Stomach smooth muscle (tissue), 2 donors: ENCODE data around the gene PPM1A.

Experiments
- H3K27ac ChIP-seq: one replicate; pipeline ENCODE4 v1.7.0; 2013; ENCODE audit warnings: mild to moderate bottlenecking, low read length, inconsistent platforms
- H3K27me3 ChIP-seq, 2 donors: one replicate each; pipeline ENCODE4 v1.7.0; 2013; ENCODE audit warnings: low read length in 2 of 2; ENCODE audit not compliant: insufficient read depth in 2 of 2, control insufficient read depth in 1 of 2
- H3K36me3 ChIP-seq, 2 donors: one replicate each; pipeline ENCODE4 v1.7.0; 2013; ENCODE audit warnings: low read length in 2 of 2; ENCODE audit not compliant: control insufficient read depth in 2 of 2, insufficient read depth in 2 of 2
- H3K4me1 ChIP-seq: one replicate; pipeline ENCODE4 v1.7.0; 2013; ENCODE audit warnings: low read length; ENCODE audit not compliant: control insufficient read depth, insufficient read depth
- H3K4me3 ChIP-seq, 2 donors: one replicate each; pipeline ENCODE4 v1.7.0; 2013; ENCODE audit warnings: low read length in 2 of 2
- H3K9ac ChIP-seq, 2 donors: one replicate each; pipeline ENCODE4 v1.7.0; 2013; ENCODE audit warnings: low read length in 2 of 2, mild to moderate bottlenecking in 1 of 2
- H3K9me3 ChIP-seq, 2 donors: one replicate each; pipeline ENCODE4 v1.7.0; 2013; ENCODE audit warnings: low read length in 2 of 2; ENCODE audit not compliant: control insufficient read depth in 2 of 2
- donor health status: healthy.
- donor health status: Pancreatic carcinoma.

Gene PPM1A

DNA sequence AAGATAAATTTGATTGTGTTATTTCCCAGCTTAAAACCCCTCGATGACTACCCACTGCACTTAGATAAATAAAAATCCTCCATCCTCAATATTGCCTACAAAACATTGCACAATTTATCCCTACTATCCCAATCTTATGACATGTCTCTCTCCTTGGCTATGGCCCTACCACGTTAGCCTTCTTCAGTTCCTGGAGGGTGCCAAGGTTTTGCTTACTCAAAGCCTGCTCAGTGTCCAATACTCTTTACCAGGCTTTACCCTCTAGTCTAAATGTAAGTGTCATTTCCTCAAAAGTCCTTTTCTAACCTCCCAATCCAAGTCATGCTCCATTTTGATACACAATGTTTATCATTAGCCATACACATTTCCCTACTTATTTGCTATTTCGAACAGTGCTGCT lies 35.0 kb upstream of the PPM1A start:
- peaks cover 34% of the 10 kb centered on the region for H3K4me1 ChIP-seq
- H3K9me3 ChIP-seq, result no peaks in the 10 kb centered on the region
- H3K4me3 ChIP-seq, result no peak overlapping the region
- H3K36me3 ChIP-seq, result no peaks in the 10 kb centered on the region
- H3K9ac ChIP-seq, result no peak overlapping the region
- H3K27ac ChIP-seq, result peak overlapping the region; percentile 12
- no peaks in the 10 kb centered on the region for H3K27me3 ChIP-seq

DNA sequence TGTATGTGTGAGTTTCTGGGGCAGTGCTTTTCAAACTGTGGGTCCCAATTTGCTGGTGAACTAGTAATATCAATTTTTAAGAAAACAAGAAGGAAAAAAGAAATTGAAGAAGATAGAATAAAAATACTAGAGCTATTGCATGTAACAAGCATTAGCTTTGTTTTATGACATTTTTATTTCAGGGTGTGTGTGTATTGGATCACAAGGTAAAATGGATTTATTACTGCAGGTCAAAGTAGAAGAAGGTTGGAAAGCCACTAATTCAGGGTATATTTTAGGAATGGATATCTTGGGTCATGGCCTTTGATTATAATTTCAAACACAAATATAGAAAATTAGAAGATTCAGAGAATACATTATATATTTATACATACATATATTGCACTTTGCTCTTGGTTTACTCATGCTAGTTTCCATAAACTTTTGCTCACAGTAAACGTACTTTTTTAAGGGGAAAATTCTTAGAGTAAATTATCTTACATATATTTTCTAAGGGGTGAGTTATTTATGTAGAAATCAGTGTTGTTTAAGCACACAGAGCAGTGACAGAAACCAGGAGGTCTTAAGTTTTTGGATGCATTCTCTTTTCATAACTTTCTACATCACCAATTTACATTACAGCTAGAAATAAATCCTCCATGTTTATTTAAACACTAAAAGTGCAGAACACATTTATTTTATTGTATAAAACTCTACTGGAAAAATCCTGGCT lies 34.5 kb upstream of the PPM1A start:
- H3K9ac ChIP-seq, result no peak overlapping the region
- H3K4me3 ChIP-seq, result no peak overlapping the region
- H3K36me3 ChIP-seq, result no peaks in the 10 kb centered on the region
- no peaks in the 10 kb centered on the region for H3K9me3 ChIP-seq
- no peaks in the 10 kb centered on the region for H3K27me3 ChIP-seq
- H3K27ac ChIP-seq, result peak overlapping the region; percentile 12
- H3K4me1 ChIP-seq, result peaks cover 34% of the 10 kb centered on the region

DNA sequence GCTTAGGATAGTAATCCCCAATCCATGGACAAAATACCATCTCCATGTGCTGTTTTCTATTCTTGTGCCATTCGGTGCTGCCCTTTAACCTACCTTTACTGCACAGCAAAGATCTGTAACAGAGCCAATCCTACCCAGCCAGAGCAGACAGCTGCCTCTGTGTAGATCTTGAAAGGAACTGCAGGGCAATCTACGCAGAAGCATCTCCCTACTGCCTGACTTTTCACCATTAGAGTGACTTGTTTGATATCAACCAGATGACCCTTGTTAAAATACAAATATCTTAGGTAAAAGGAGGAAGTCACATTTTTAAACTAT lies 33.9 kb upstream of the PPM1A start:
- peak overlapping the region in 1 of 2 donors; percentile 2 for H3K9ac ChIP-seq
- H3K9me3 ChIP-seq, result no peaks in the 10 kb centered on the region
- no peaks in the 10 kb centered on the region for H3K27me3 ChIP-seq
- H3K36me3 ChIP-seq, result no peaks in the 10 kb centered on the region
- peak overlapping the region; percentile 62 for H3K27ac ChIP-seq
- H3K4me1 ChIP-seq, result peaks cover 34% of the 10 kb centered on the region
- H3K4me3 ChIP-seq, result no peak overlapping the region

DNA sequence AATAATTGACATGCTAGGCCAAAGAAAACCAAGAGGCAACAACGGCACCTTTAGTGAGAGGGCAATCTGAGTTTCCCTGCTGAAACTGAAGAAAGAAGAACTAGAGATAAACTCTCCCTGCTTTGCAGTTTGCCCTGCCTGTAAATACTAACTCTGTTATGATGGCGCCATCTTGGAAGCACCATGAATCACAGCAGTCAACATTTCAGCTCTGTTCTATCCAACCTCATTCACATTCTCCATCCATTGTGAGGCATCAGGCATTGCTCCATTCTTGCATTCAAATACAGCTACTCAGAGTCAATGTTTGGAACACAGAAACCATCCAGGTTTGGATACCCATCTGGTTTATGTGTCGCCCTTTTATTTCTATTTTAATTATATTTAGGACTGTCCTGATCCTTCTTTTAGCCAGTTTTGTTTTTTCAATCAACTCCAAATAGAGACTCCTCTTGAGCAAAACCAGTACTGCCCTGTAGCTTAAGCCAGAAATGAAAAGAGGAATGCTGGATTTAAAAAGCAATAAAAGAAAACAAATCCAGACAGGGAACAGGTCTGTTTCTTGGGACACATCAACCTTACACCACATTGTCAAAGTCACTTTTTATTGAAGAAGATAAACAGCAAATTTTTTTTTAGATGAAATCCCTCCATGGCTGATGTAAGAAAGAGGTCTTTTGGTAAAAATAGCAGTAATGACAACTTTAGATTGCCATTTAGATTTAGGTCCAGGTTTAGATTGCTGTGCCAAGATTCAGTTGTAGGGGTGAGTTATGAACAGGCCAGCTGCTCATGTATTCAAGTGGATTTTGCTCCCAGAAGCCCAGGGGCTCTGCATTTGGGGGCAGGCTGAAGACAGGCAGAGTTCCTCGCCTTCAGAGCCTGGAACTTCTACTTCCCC lies 33.3 kb upstream of the PPM1A start:
- H3K27me3 ChIP-seq, result no peaks in the 10 kb centered on the region
- no peaks in the 10 kb centered on the region for H3K9me3 ChIP-seq
- H3K36me3 ChIP-seq, result no peaks in the 10 kb centered on the region
- H3K27ac ChIP-seq, result peak overlapping the region; percentile 66
- H3K4me3 ChIP-seq, result no peak overlapping the region
- H3K4me1 ChIP-seq, result peaks cover 34% of the 10 kb centered on the region
- peak overlapping the region in 1 of 2 donors; percentile 2 for H3K9ac ChIP-seq

DNA sequence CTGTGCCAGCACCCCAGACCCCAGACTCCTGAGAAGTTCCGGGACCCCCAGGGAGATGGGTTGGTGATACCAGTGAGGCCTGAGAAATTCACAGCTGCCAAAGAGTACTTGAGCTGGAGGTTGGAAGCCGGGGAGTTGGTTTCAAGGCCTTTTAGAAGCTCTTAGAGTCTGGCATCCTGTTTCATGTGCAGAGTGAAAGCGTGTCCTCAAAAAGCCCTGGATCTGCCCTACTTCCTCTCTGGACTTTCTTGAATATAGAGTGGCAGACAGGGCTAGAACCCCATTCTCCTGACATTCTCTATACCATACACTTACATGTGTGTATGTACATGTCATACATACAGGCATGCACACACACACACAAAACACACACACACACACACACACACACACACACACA lies 31.3 kb upstream of the PPM1A start:
- peak overlapping the region; percentile 66 for H3K27ac ChIP-seq

DNA sequence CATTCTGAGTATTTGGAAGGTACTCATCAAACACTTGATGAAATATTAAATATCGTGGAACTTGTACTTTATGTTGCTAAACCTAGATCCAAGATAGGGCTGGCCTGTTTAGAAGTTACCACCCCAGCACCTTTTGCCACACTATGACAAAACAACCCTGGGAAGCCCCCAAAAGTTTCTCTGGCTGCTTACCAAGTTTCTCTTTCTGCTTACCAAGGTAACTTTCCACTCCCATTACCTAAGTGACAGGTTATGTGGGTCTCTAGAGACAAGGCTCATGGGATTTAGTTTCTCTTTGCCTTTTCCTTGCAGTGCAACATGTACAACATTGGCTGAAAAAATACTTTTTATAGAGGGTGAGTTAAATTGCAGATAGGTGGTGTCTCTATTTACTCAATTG lies 28.9 kb upstream of the PPM1A start:
- Histone ChIP-seq H3K4me1 (peaks cover 35% of the 10 kb centered on the region), H3K36me3 (no peaks in the 10 kb centered on the region), H3K9me3 (no peaks in the 10 kb centered on the region), H3K9ac (no peak overlapping the region), H3K27me3 (no peaks in the 10 kb centered on the region), H3K4me3 (no peak overlapping the region), H3K27ac (no peak overlapping the region)

More for the DNA sequence above, 31.3 kb upstream of the PPM1A start:
- H3K4me1 ChIP-seq, result peaks cover 35% of the 10 kb centered on the region
- H3K4me3 ChIP-seq, result no peak overlapping the region
- H3K27me3 ChIP-seq, result no peaks in the 10 kb centered on the region
- H3K9me3 ChIP-seq, result no peaks in the 10 kb centered on the region
- no peaks in the 10 kb centered on the region for H3K36me3 ChIP-seq
- H3K9ac ChIP-seq, result no peak overlapping the region

DNA sequence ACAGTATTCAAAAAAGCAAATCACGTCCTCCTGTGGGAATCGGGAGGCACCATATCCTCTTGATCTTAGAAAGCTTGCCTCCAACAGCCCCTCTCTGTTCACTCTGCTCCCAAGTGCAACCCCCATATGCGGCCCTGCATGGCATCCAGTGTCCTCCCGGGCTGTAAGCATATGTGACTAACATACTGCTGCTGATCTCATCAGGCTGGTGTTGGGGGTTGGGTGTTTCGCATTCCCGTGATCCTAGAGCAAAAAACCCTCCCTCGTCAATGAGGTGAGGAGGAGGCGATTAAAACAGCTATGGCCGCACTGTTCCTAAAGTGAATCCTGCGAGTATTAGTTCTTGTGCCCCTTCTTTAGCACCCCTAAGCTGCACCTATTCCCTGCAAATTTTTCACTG lies 28.1 kb upstream of the PPM1A start:
- H3K9ac ChIP-seq, result no peak overlapping the region
- no peaks in the 10 kb centered on the region for H3K9me3 ChIP-seq
- H3K36me3 ChIP-seq, result no peaks in the 10 kb centered on the region
- H3K27ac ChIP-seq, result no peak overlapping the region
- no peaks in the 10 kb centered on the region for H3K27me3 ChIP-seq
- H3K4me1 ChIP-seq, result peaks cover 30% of the 10 kb centered on the region
- H3K4me3 ChIP-seq, result no peak overlapping the region

DNA sequence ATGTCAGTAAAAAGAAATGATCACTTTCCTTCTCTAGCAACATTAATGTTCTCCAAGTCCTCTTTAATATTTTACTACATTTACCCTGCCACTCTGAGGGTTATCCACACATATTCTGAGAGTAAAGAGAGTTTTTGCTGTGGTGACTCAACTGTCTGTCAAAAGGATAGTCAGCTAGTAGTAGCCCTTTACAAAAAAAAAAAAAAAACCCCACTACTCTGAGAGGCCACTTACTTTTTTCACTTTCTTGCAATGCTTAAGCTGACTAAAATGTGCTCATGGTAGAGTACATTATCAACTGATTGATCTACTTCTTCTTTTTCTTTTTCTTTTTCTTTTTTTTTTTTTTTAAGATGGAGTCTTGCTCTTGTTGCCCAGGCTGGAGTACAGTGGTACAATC lies 27.6 kb upstream of the PPM1A start:
- H3K4me1 ChIP-seq, result peaks cover 27% of the 10 kb centered on the region

DNA sequence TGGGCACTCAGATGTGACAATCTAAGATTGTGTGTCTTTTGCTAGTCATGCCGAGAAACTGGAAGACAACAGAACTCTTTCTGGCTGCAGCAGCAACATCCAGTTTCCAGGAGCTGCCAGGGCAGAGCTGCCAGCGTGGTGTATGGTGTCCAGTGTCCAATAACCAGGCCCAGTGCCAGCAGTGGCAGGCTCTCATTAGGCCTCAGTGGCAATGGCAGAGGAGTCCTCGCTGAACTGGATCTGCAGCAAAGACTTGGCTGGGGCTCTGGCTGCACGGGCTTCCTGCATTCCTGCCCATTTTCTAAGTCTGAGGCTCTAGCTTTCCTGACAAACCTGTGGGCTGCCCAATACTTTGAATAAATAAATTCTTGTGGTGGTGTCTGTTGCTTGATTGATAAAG lies 26.2 kb upstream of the PPM1A start:
- H3K27me3 ChIP-seq, result no peaks in the 10 kb centered on the region
- H3K9me3 ChIP-seq, result no peaks in the 10 kb centered on the region
- peak overlapping the region in 1 of 2 donors; percentile 20 for H3K4me3 ChIP-seq
- no peaks in the 10 kb centered on the region for H3K36me3 ChIP-seq
- no peak overlapping the region for H3K27ac ChIP-seq
- H3K9ac ChIP-seq, result no peak overlapping the region
- H3K4me1 ChIP-seq, result peaks cover 13% of the 10 kb centered on the region

More for the DNA sequence above, 27.6 kb upstream of the PPM1A start:
- Histone ChIP-seq H3K4me3 (no peak overlapping the region), H3K27me3 (no peaks in the 10 kb centered on the region), H3K9me3 (no peaks in the 10 kb centered on the region), H3K27ac (no peak overlapping the region), H3K9ac (no peak overlapping the region), H3K36me3 (no peaks in the 10 kb centered on the region)

DNA sequence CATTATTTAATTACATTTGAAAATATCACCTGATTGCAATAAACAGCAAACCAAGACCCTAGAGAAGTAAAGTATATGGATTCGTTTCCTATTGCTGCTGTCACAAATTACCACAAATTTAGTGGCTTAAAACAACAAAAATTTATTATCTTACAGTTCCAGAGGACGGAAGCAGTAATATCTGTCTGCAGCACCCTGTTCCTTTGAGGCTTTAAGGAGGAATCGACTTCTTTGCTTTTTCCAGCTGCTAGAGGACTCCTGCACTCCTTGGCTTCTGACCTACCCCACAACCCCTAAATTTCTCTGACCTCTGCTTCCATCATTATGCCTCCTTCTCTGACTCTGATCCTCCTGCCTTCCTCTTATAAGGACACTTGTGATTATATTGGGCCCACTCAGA lies 23.8 kb upstream of the PPM1A start:
- no peaks in the 10 kb centered on the region for H3K9me3 ChIP-seq

DNA sequence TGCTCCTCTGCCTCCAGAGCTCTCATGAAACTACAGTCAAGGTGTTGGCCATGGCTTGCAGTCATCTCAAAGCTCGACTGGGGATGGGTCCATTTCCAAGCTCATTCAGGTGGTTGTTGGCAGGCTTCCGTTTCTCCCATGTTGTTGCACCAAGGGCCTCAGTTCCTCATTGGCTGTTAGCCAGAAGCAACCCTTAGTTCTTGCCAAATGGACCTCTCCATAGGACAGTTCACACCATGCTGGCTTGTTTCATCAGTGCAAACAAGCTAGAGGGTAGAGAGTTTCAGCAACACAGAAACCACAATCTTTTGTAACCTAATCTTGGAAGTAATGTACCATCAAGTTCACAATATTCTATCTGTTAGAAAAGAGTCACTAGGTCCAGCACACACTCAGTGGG lies 22.7 kb upstream of the PPM1A start:
- no peak overlapping the region for H3K9ac ChIP-seq
- H3K4me3 ChIP-seq, result no peak overlapping the region
- no peaks in the 10 kb centered on the region for H3K27me3 ChIP-seq
- H3K36me3 ChIP-seq, result no peaks in the 10 kb centered on the region
- H3K27ac ChIP-seq, result no peak overlapping the region
- H3K4me1 ChIP-seq, result peaks cover 7% of the 10 kb centered on the region
- no peaks in the 10 kb centered on the region for H3K9me3 ChIP-seq

More for the DNA sequence above, 23.8 kb upstream of the PPM1A start:
- Histone ChIP-seq H3K4me1 (peaks cover 7% of the 10 kb centered on the region), H3K36me3 (no peaks in the 10 kb centered on the region), H3K9ac (no peak overlapping the region), H3K4me3 (no peak overlapping the region), H3K27ac (no peak overlapping the region), H3K27me3 (no peaks in the 10 kb centered on the region)
